GM21529 (cell line): ENCODE results near the gene PHF14.
A peak's percentile ranks its signal among the peaks of the same experiment; 100 is the strongest.
"Not testable (repeated sequence)": the region's sequence is repeated elsewhere in the genome, so short reads cannot be mapped to it uniquely, and the experiment has no call there.

Source experiments
- ATAC-seq: cut with Tn5 transposase; IDR thresholded peaks from one replicate; pipeline ENCODE4 v1.9.1; 2021; ENCODE audit not compliant: unreplicated experiment

PHF14 gene

GRCh38 chr7:10981317-10981716 lies 7.6 kb downstream of the PHF14 start:
- ATAC-seq: no peak

DNA sequence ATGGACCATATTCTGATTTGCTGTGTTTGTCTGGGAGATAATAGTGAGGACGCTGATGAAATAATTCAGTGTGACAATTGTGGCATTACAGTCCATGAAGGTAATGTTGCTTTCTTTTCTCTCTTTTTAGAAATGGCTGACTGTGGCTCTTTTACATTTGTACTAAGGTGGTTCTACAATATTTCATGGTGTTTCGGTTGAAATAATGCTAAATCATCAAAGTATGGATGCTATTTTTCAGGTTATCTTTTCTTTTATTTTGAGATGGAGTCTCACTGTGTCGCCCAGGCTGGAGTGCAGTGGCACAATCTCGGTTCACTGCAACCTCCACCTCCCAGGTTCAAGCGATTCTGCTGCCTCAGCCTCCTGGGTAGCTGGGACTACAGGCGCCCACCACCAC lies 17.1 kb downstream of the PHF14 start:
- not testable (repeated sequence) for ATAC-seq

DNA sequence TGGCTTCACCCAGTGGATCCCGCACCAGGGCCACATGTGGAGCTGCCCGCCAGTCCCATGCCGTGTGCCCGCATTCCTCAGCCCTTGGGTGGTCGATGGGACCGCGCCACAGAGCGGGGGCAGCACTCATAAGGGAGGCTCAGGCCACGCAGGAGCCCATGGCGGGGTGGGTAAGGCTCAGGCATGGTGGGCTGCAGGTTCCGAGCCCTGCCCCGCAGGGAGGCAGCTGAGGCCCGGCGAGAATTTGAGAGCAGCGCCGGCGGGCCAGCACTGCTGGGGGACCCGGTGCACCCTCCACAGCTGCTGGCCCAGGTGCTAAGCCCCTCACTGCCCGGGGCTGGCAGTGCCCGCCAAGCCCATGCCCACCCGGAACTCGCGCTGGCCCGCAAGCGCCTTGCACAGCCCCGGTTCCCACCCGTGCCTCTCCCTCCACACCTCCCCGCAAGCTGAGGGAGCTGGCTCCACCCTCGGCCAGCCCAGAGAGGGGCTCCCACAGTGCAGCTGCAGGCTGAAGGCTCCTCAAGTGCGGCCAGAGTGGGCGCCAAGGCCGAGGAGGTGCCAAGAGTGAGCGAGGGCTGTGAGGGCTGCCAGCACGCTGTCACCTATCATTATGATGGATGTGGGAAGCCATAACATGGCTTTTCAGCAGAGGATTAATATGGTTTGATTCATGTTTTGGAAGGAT lies 22.0 kb downstream of the PHF14 start:
- ATAC-seq: not testable (repeated sequence)

- no peak for ATAC-seq
These were observed 25.5 kb downstream of the PHF14 start for GRCh38 chr7:10998996-10999757.

- no peak for ATAC-seq
These were observed 31.5 kb downstream of the PHF14 start for GRCh38 chr7:11005202-11005601.

DNA sequence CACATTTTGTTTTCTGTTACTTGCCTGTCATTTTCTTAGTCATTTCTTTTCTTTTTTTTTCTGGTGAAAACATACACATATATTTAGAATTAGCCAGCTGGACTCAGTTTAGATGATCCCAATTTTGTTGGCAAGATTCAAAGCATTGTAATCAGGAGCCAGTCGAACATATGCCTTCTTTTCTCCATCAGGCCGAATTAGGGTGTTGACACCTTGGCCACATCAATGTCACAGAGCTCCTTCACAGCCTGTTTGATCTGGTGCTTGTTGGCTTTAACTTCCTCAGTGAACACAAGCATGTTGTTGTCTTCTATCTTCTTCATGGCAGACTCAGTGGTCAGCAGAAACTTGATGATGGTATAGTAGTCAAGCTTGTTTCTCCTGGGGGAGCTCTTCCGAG lies 32.6 kb downstream of the PHF14 start:
- ATAC-seq: no peak

- no peak for ATAC-seq
These were observed 36.0 kb downstream of the PHF14 start for GRCh38 chr7:11009631-11010030.

DNA sequence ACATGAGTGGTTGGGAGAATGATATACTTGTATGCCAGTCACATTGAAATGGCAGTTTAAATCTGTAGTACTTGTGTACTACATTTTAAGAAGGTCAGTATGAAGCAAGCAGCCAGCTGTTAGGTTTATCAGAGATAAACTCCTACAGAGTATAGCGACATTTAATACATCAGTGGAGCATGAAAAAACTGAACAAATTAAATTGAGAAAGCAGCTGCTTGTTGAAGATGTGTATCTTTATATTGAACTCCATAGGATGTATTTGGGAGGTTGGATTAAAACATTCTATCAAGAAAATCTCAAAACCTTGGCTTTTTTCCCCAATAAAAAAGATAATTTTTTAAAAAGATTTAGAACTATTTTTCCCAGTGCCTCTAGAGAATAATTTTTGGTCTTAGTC lies 47.8 kb downstream of the PHF14 start:
- ATAC-seq: no peak

DNA sequence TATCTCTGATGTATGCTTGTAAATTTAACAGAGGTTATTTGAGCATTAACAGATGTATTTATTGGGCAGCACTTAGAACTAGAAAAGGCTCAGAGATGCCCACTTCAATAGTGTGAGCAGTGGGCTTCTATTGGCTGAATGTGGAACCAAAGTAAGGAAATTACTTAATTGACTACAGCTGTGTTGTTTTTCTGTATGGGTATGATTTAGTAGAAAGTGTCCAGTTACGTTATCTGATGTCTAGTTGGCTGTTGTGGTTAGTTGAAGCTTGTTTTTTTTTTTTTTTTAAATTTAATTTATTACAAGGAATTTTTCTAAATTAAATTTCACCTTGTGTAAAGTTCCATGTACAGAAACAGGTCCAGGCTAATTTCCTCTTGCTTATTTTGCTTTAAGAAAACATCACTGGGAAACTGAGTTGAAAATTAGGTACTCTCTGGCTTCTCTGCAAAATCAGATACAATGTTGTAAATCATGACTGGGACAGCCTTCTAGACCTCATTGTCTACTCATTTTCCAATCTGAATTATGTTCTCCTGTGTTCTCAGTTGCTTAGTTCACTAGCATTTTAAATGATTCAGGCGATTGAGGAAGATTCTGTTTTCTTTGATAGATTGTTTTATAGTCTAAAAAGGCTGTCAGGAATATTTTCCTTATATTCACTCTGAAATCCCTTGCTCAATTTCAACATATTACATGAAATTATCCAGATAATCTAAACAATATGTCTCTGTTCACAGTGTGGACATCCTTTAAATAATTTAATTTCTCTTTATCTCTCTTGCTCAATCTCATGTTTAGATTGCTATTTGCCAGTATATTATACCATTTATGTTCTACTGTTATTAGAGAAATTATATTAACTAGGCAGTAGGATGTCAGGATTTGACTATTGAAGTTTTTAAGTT lies 53.0 kb downstream of the PHF14 start:
- no peak for ATAC-seq

DNA sequence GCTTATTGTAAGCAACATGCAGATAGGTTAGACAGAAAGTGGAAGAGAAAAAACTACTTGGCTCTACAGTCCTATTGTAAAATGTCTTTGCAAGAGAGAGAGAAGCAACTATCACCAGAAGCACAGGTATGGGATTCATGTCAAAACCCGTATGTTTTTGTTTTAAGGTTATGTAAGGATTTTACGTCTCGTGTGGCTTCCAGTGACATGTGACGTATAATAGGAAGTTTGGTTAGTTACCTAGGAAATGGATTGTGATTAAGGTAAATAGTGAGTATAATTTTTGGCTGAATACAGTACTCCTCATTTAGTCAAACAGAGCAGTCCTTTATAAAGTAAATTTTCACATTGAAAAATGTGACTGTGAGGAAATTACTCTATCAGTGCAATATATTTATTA lies 62.0 kb downstream of the PHF14 start:
- ATAC-seq: no peak

DNA sequence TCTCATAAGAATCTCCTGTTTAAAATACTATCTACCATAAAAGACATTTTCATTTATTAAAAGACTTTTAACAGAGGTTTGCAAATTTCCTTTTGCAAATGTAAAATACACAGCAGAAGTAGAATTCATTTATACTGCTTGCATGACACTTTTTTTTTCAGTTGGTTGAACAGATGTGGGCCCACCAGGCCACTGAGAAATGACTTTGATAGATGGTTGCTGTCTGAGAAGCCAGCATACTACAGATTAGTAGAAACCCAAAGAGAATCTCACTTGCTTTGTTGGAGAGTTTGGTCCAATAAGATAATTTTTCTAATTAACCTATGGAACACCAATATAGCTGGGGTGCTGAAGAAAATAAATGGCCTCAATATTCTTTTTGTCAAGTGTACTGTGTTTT lies 66.3 kb downstream of the PHF14 start:
- no peak for ATAC-seq

DNA sequence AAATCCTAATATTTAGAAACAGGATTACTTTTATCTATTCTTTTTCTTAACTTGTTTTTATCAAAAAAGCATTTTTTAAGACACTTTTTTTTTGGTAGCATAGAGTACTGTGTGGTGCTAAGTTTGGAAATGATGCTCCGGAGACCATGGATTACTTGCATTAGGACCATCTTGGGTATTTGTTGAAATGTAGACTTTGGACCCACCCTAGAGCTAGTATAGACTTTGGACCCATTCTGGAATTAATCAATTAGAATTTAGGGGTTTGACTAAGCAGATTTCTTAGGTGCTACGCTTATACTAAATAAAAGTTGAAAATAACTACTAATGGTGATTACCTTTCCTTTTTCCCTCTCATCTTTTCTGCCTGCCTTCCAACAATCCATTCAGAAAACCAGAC lies 80.4 kb downstream of the PHF14 start:
- no peak for ATAC-seq

GRCh38 chr7:11060893-11061292 lies 87.2 kb downstream of the PHF14 start:
- no peak for ATAC-seq

GRCh38 chr7:11062110-11062509 lies 88.4 kb downstream of the PHF14 start:
- ATAC-seq: no peak

DNA sequence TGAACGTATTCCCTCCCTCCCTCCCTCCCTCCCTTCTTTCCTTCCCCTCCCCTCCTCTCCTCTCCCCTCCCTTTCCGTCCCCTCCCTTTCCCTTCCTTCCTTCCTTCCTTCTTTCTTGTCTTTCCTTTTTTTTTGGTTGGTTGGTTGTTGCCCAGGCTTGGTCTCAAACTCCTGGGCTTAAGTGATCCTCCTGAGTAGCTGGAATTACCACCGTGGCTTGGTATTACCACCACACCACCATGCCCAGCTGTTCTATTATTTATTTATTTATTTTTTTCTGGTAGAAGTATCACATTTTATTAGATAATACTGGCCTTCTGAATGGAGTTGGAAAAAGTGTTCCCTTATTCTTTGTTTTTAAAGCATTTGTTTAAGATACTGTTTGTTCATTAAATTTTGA lies 95.9 kb downstream of the PHF14 start:
- ATAC-seq: no peak

- ATAC-seq: no peak
These were observed 104.1 kb downstream of the PHF14 start for GRCh38 chr7:11077816-11078215.

- ATAC-seq: peak; percentile 57
These were observed 104.7 kb downstream of the PHF14 start for GRCh38 chr7:11078247-11078834.

GRCh38 chr7:11079907-11080306 lies 106.2 kb downstream of the PHF14 start:
- ATAC-seq: no peak

DNA sequence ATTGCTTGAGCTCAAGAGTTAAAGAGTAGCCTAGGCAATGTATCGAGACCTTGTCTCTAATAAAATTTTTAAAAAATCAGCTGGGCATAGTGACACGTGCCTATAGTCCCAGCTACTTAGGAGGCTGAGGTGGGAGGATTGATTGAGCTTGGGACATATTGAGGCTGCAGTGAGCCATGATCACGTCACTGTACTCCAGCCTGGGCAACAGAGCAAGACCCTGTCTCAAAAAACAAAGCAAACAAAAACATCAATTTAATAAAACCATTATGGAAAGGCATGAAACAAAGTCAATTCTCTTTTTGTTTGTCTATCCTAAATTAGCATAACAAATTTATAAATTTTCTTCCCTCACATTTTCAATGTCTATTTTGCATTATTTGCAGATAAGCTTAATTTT lies 108.4 kb downstream of the PHF14 start:
- no peak for ATAC-seq

DNA sequence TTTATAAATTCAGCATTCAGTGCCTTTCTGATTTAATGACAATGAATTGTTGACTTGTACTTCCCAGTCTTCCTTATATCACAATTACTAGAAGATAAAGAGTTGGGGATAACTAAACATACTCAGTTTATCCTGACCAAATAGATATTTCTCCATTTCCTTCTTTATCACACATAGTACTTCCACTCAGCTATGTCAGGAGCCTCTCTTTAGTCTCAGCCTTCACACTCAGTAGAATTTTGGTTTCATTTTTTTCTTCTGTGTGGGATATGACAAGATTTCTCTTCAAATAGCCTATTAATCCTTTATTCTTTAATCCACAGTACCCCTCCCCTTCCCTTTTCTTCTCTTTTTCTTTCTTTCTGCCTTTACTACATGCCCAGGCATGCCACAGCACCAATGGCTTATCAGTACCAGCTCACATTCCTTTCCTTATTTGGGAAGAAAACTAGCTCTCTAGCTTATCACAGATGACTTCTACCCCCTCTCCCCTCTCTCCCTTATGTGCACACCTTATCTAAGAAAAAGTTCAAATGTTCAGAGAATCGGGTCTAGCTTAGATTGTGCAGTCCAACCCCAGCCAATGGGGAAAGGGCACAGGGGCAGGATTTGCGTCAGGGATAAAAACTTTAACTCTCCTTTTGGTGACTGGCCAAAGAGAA lies 109.0 kb downstream of the PHF14 start:
- no peak for ATAC-seq

- ATAC-seq: no peak
These were observed 109.5 kb downstream of the PHF14 start for GRCh38 chr7:11083214-11083568.
